ENCODE measurements around the gene UBE3D.
"Not testable (repeated sequence)": the region's sequence is repeated elsewhere in the genome, so short reads cannot be mapped to it uniquely, and the experiment has no call there.

UBE3D gene

DNA sequence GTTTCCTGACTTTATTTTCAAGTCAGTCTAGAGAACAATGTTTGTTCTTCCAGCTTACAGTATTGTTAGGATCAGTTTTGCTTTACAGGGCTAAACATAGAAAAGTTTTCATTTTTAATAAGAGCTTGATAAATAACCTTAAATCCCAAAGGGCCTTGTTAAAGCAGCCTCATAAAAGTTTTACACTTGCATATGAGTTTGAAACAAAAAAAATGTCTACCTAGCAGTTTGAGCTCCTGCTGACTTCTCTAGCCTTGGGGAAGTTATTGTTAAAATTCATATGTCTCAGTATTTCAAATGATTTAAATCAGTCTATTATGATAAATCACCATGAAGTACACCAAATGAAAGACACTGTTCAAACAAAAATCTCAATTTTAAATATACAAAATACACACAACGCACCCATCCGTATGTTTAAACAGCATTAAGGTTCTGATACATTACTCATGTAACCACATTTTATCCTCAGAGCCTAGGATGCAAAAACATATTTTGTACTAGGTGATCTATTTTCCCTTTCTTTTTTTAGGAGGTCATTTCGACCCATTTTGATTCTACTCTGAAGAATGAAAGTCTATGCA is 87.2 kb downstream of the UBE3D start:
- DNase-seq (ENCODE audit: low spot score), result no peak

- DNase-seq (ENCODE audit: low spot score), result no peak
These were observed 89.5 kb downstream of the UBE3D start for GRCh38 chr6:82976179-82976578.

- no peak for DNase-seq (ENCODE audit: low spot score)
These were observed 93.7 kb downstream of the UBE3D start for GRCh38 chr6:82971877-82972460.

GRCh38 chr6:82970839-82971238 is 94.8 kb downstream of the UBE3D start:
- DNase-seq (ENCODE audit: low spot score), result no peak

DNA sequence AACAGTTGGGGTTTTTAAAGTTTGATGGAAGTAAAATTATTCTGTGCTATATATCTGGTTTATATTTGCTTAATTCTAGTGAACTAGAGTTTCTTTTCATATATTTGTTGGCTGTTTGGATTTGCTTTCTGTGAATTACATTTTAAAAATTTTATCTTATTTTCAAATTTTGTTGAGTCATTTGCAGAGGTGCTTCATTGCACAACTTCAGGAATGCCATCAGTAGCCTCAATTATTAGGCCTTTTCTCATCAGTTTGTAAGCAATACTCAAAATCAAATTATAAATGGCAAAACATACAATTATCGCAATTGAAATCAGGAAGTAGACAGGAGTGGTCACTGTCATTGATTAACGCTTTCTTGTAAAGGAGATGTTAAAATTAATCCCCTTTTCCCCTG is 96.9 kb downstream of the UBE3D start:
- no peak for DNase-seq (ENCODE audit: low spot score)

- no peak for DNase-seq (ENCODE audit: low spot score)
These were observed 102.3 kb downstream of the UBE3D start for GRCh38 chr6:82963191-82963925.

- no peak for DNase-seq (ENCODE audit: low spot score)
These were observed 106.2 kb downstream of the UBE3D start for GRCh38 chr6:82959385-82959941.

GRCh38 chr6:82958551-82958950 is 107.1 kb downstream of the UBE3D start:
- no peak for DNase-seq (ENCODE audit: low spot score)

GRCh38 chr6:82957868-82958245 is 107.8 kb downstream of the UBE3D start:
- no peak for DNase-seq (ENCODE audit: low spot score)

GRCh38 chr6:82957171-82957867 is 108.3 kb downstream of the UBE3D start:
- DNase-seq (ENCODE audit: low spot score), result no peak

GRCh38 chr6:82955841-82956240 is 109.8 kb downstream of the UBE3D start:
- no peak for DNase-seq (ENCODE audit: low spot score)

GRCh38 chr6:82954937-82955577 is 110.6 kb downstream of the UBE3D start:
- no peak for DNase-seq (ENCODE audit: low spot score)

- no peak for DNase-seq (ENCODE audit: low spot score)
These were observed 111.3 kb downstream of the UBE3D start for GRCh38 chr6:82954356-82954755.

- DNase-seq (ENCODE audit: low spot score), result no peak
These were observed 111.8 kb downstream of the UBE3D start for GRCh38 chr6:82953871-82954270.

DNA sequence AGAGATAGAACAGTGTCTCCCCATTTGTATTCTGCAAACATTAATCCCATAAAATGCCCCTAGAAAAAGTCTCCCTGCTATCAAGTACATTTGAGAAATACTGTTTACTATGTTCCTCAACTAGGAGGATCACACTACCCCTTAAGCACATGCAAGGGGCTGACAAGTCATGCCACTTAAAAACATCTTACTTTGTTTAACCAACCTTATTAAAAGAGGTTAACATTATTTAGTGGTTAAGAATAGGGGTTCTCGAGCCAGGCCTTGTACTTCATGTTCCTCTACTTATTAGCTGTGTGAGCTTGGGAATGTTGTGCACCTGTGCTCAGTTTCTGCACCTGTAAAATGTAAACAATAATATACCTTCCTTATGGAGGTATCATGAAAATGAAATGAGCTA is 113.7 kb downstream of the UBE3D start:
- no peak for DNase-seq (ENCODE audit: low spot score)

GRCh38 chr6:82951389-82951788 is 114.3 kb downstream of the UBE3D start:
- DNase-seq (ENCODE audit: low spot score), result no peak

GRCh38 chr6:82930915-82931314 is 134.7 kb downstream of the UBE3D start:
- DNase-seq (ENCODE audit: low spot score), result not testable (repeated sequence)

DNA sequence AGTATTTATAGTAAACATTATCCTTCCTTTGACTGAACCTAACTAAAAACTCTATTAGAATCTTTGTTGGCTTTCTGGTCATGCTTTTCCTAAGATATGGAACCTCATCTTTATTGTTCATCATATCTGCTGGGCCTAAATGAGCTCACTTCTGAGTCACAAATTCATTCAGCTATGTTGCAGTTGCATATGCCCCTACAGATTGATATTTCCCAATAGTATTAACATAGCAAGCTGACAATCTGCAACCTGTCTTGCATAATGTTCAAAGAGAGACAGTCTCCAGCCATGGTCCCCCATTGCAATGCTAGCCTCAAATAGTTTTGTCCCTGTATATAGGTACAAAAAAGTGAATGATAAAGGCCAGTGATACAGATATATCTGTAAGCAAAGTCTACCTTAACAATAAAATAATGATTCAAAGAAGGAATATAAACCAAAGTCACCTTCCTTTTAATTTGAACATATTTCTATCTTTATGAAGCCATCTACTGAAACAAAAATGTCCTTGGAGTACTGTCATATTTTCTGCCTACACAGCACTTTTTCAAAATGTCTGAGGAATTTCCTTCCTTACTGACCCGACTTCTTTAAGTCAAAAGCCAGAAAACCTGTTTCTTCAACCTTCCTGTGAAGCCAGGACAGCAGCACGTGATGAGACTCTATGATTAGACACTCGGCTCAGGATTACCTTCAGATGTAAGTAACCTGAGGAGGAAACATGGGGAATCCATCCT is 140.7 kb downstream of the UBE3D start:
- no peak for DNase-seq (ENCODE audit: low spot score)

GRCh38 chr6:82921258-82921657 is 144.4 kb downstream of the UBE3D start:
- no peak for DNase-seq (ENCODE audit: low spot score)

GRCh38 chr6:82917346-82918064 is 148.1 kb downstream of the UBE3D start:
- no peak for DNase-seq (ENCODE audit: low spot score)

DNA sequence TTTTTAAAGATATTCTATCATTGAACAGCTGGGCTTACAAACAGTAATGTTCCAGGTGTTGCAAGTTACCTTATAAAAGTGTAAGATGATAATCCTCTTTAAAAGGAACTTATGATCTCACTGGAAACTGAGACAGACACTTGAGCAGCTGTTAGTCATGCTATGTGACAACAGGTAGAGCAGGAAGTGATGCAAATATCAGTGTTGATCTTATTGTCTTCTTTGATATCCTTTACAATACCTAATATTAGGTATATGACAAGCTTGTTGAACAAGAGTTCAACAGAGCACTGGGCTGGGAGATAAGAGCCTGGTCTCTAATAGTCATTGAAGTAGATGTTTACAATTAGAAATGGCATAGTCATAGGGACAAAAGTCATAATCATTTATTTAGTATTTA is 150.0 kb downstream of the UBE3D start:
- DNase-seq (ENCODE audit: low spot score), result no peak

All from HuH-7 (cell line).